GM23338 (cell line): ENCODE measurements around the gene C17orf78. TPM values are rescaled to one million over a fixed set of nuclear protein-coding genes. Genes with fewer than 3 reads are reported as not detected.

Source experiments
- ATAC-seq: fragments of 200-7000 bp; cut with Tn5 transposase; 3 replicates; pipeline ENCODE4 v1.9.1; 2020
- DNase-seq: peaks from one replicate; pipeline ENCODE4 v3.0.0-alpha.2; 2015; ENCODE audit warnings: low spot score
- H2AFZ ChIP-seq: fragments of 200-600 bp; sonication (generic); 2 replicates; pipeline ENCODE4 v1.8.0; 2016; ENCODE audit warnings: antibody characterized with exemption, mild to moderate bottlenecking, moderate library complexity
- H3F3A ChIP-seq: fragments of 200-600 bp; sonication (generic); replicated peaks from 2 replicates; pipeline ENCODE4 v1.8.0; 2017; ENCODE audit warnings: antibody characterized with exemption, mixed run types, low read depth
- H3K27ac ChIP-seq: fragments of 200-600 bp; sonication (generic); 2 replicates; pipeline ENCODE4 v1.6.1; 2016; ENCODE audit warnings: low read depth
- H3K27me3 ChIP-seq: fragments of 200-600 bp; sonication (generic); 2 replicates; pipeline ENCODE4 v1.8.0; 2016; ENCODE audit warnings: mild to moderate bottlenecking, mixed run types, moderate library complexity; ENCODE audit not compliant: insufficient read depth
- H3K36me3 ChIP-seq: fragments of 200-600 bp; sonication (generic); 2 replicates; pipeline ENCODE4 v1.8.0; 2016; ENCODE audit warnings: mild to moderate bottlenecking; ENCODE audit not compliant: insufficient read depth
- H3K4me1 ChIP-seq: fragments of 200-600 bp; sonication (generic); 2 replicates; pipeline ENCODE4 v1.8.0; 2016; ENCODE audit warnings: mild to moderate bottlenecking, moderate library complexity; ENCODE audit not compliant: insufficient read depth
- H3K4me2 ChIP-seq: fragments of 200-600 bp; sonication (generic); 2 replicates; pipeline ENCODE4 v1.7.1; 2017; ENCODE audit warnings: mixed run types
- H3K4me3 ChIP-seq: fragments of 200-600 bp; sonication (generic); 2 replicates; pipeline ENCODE4 v1.6.1; 2016; ENCODE audit warnings: mixed run types
- H3K79me2 ChIP-seq: fragments of 200-600 bp; sonication (generic); replicated peaks from 2 replicates; pipeline ENCODE4 v1.8.0; 2017; ENCODE audit warnings: mild to moderate bottlenecking; ENCODE audit not compliant: insufficient read depth
- H3K9me2 ChIP-seq: fragments of 200-600 bp; sonication (generic); 2 replicates; pipeline ENCODE4 v1.8.0; 2017; ENCODE audit not compliant: insufficient read depth
- H4K20me1 ChIP-seq: fragments of 200-600 bp; sonication (generic); replicated peaks from 2 replicates; pipeline ENCODE4 v1.8.0; 2017; ENCODE audit warnings: mild to moderate bottlenecking; ENCODE audit not compliant: insufficient read depth
- H3K27ac Mint-ChIP-seq: 2 replicates; pipeline ENCODE4 v1.8.0; 2020; ENCODE audit warnings: inconsistent platforms, mild to moderate bottlenecking, moderate library complexity, mixed read lengths
- H3K27me3 Mint-ChIP-seq: 3 replicates; pipeline ENCODE4 v1.8.0; 2022; ENCODE audit warnings: low read depth, mild to moderate bottlenecking, moderate library complexity, mixed read lengths, inconsistent platforms; ENCODE audit not compliant: insufficient read depth, poor library complexity
- H3K36me3 Mint-ChIP-seq: 3 replicates; pipeline ENCODE4 v1.8.0; 2021; ENCODE audit warnings: low read depth, mild to moderate bottlenecking, inconsistent platforms, moderate library complexity, mixed read lengths
- H3K4me1 Mint-ChIP-seq: 3 replicates; pipeline ENCODE4 v1.8.0; 2020; ENCODE audit warnings: mild to moderate bottlenecking, inconsistent platforms, mixed read lengths
- H3K4me3 Mint-ChIP-seq: 3 replicates; pipeline ENCODE4 v1.8.0; 2021; ENCODE audit warnings: moderate library complexity, mild to moderate bottlenecking, inconsistent platforms, mixed read lengths
- H3K9me3 Mint-ChIP-seq: 3 replicates; pipeline ENCODE4 v1.8.0; 2020; ENCODE audit warnings: moderate library complexity, mild to moderate bottlenecking, inconsistent platforms, mixed read lengths
- CREB1 ChIP-seq: fragments of 250-450 bp; sonication (Bioruptor Pico); IDR thresholded peaks from 2 replicates; pipeline ENCODE4 v1.5.0; 2020; ENCODE audit warnings: low read depth, mild to moderate bottlenecking, moderate library complexity
- CTCF ChIP-seq, 2 experiments: fragments of 200-600 bp in 1 of 2; sonication (generic) in 1 of 2; conservative IDR thresholded peaks; 2 replicates each; pipeline versions ENCODE4 v1.5.1 to v1.6.1; 2016 to 2017; ENCODE audit warnings: antibody characterized with exemption in 2 of 2, low read depth in 2 of 2, mild to moderate bottlenecking in 2 of 2, moderate library complexity in 1 of 2
- EZH2phosphoT487 ChIP-seq: fragments of 200-600 bp; sonication (generic); IDR thresholded peaks from one replicate; pipeline ENCODE4 v1.8.1; 2018; ENCODE audit warnings: antibody characterized with exemption; ENCODE audit not compliant: unreplicated experiment
- NANOG ChIP-seq: IDR thresholded peaks from 2 replicates; pipeline ENCODE4 v1.6.1; 2016; ENCODE audit warnings: antibody characterized with exemption, borderline replicate concordance
- POLR2AphosphoS5 ChIP-seq: IDR thresholded peaks from 2 replicates; pipeline ENCODE4 v1.6.1; 2016; ENCODE audit warnings: antibody characterized with exemption, low read depth
- REST ChIP-seq: IDR thresholded peaks from one replicate; pipeline ENCODE4 v1.6.1; 2018; ENCODE audit warnings: antibody characterized with exemption; ENCODE audit not compliant: unreplicated experiment
- STAT1 ChIP-seq: IDR thresholded peaks from one replicate; pipeline ENCODE4 v1.6.1; 2016; ENCODE audit warnings: antibody characterized with exemption; ENCODE audit not compliant: unreplicated experiment
- ZNF331 ChIP-seq: fragments of 250-450 bp; sonication (Bioruptor Pico); IDR thresholded peaks from 2 replicates; pipeline ENCODE4 v1.5.0; 2020; ENCODE audit warnings: low read depth, mild to moderate bottlenecking, moderate library complexity
- ZNF462 ChIP-seq: fragments of 250-450 bp; sonication (Bioruptor Pico); IDR thresholded peaks from 2 replicates; pipeline ENCODE4 v1.5.0; 2020; ENCODE audit warnings: mild to moderate bottlenecking, moderate library complexity
- polyA plus RNA-seq: library from polyadenylated mRNA; unstranded; fragments of >200 nt; fragmentation: Nextera tagmentation; extraction: Ambion mirVana; gene quantifications from 2 replicates; pipeline ENCODE4 v1.2.1, GENCODE V29; 2016
- total RNA-seq: library from RNA; depleted of rRNA; stranded (reverse); fragments of >200 nt; shearing (Covaris generic); gene quantifications from 2 replicates; pipeline ENCODE4 v1.2.3, GENCODE V29; 2014

Gene C17orf78
- total and polyA plus RNA-seq, 2 experiments from 2014 or later = 0.19 TPM; not detected in 1

DNA sequence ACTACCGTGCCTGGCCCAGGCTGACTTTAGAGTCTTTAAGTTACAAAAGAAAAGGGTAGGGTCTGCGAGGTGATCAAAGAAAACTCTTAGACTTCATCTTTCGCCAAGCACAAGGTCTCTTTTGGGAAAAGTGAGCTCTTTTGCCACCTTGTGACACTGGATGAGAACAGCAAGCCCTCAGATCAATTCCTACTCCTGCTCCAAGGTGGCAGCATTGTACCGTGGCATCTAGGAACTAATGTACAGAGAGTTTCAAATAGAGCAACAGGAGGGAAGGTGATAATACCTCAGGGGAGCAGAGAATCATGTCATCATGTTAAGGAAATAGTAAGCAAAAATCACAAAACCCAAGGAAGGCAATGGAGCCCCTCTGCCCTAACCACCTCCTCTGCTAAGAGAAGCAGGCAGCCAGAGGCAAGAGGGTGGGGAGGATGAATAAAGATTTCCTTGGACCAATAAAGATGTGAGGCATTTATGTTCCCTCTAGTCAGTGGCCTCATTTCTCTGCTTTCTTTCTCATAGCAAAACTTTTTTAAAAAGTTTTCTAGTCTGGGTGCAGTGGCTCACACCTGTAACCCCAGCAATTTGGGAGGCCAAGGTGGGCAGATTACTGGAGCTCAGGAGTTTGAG, 2.1 kb upstream of the C17orf78 start:
- Histone ChIP-seq H3K79me2 (no peaks in the 10 kb centered on the region), H3K4me1 (no peaks in the 10 kb centered on the region), H3K27ac (no peak overlapping the region), H3F3A (no peaks in the 10 kb centered on the region), H3K9me2 (no peaks in the 10 kb centered on the region), H4K20me1 (no peaks in the 10 kb centered on the region), H2AFZ (peak overlapping the region; percentile 38; the same call in 1 of the 2 replicates), H3K4me3 (no peak overlapping the region), H3K36me3 (no peaks in the 10 kb centered on the region), H3K27me3 (no peaks in the 10 kb centered on the region), H3K4me2 (no peak overlapping the region)
- no peaks in the 10 kb centered on the region for H3K36me3 Mint-ChIP-seq
- no peak for TF ChIP-seq EZH2phosphoT487
- no peak for TF ChIP-seq STAT1
- no peak for TF ChIP-seq NANOG
- TF ChIP-seq ZNF462 (CRISPR knock-in tag) = no peak
- TF ChIP-seq REST = no peak
- no peak for TF ChIP-seq CREB1 (CRISPR knock-in tag)
- no peak for TF ChIP-seq ZNF331 (CRISPR knock-in tag)
- TF ChIP-seq POLR2AphosphoS5 = no peak
- peak; percentile 99 to 100 for TF ChIP-seq CTCF (conservative IDR thresholded peaks at IDR 0.05; ENCODE audit: low read depth in 2 of 2)
- DNase-seq (peak; percentile 95), ATAC-seq (peak; percentile 97)
- no peak overlapping the region for H3K4me3 Mint-ChIP-seq
- no peaks in the 10 kb centered on the region for H3K27me3 Mint-ChIP-seq
- H3K27ac Mint-ChIP-seq = no peak overlapping the region
- H3K4me1 Mint-ChIP-seq = no peaks in the 10 kb centered on the region; the same call in 2 of the 3 replicates
- H3K9me3 Mint-ChIP-seq = no peaks in the 10 kb centered on the region
